HG03280 (cell line): ENCODE results near the gene ZP3.
"Not testable (repeated sequence)": the region's sequence is repeated elsewhere in the genome, so short reads cannot be mapped to it uniquely, and the experiment has no call there.

Experiments
- ATAC-seq: cut with Tn5 transposase; IDR thresholded peaks from one replicate; pipeline ENCODE4 v1.9.1; 2021; ENCODE audit warnings: mild to moderate bottlenecking, moderate library complexity; ENCODE audit not compliant: unreplicated experiment

Gene ZP3

GRCh38 chr7:76424413-76425111, at the start of gene ZP3:
ZP3 (plus strand) TSS chr7:76424950; CDS start chr7:76424965, 15 bp downstream.
- ATAC-seq, result peak; percentile 50

DNA sequence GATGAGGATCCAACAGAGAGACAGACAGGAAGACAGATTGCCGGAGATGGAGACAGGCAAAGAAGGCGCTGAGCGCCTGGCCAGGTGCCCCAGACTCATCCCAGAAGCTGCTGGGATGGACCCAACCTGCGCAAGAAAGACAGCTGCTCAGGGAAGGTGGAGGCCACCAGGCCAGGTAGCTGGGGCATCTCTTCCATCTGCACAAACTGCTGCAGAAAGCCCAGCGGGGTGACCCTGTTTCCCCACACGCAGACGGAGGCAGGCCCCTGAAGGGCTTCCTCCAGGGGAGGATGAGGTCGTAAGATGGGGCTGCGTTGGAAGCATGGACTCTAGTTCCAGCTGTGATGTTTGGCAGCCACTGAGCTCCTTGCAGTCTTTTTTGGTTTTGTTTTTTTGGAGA, 49.5 kb upstream of the ZP3 start:
- no peak for ATAC-seq

- no peak for ATAC-seq
These were observed 47.4 kb upstream of the ZP3 start for GRCh38 chr7:76377186-76377918.

DNA sequence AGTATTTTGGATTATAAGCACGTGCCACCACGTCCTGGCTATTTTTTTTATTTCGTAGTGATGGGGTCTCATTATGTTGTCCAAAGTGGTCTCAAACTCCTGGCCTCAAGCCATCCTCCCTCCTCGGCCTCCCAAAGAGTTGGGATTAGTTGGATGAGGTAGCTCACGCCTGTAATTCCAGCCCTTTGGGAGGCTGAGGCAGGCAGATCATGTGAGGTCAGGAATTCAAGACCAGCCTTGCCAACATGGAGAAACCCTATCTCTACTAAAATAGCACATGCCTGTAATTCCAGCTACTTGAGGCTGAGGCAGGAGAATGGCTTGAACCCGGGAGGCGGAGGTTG, 44.2 kb upstream of the ZP3 start:
- ATAC-seq, result no peak

GRCh38 chr7:76381814-76382213, 42.9 kb upstream of the ZP3 start:
- ATAC-seq, result no peak

- ATAC-seq, result no peak
These were observed 41.4 kb upstream of the ZP3 start for GRCh38 chr7:76383089-76383944.

DNA sequence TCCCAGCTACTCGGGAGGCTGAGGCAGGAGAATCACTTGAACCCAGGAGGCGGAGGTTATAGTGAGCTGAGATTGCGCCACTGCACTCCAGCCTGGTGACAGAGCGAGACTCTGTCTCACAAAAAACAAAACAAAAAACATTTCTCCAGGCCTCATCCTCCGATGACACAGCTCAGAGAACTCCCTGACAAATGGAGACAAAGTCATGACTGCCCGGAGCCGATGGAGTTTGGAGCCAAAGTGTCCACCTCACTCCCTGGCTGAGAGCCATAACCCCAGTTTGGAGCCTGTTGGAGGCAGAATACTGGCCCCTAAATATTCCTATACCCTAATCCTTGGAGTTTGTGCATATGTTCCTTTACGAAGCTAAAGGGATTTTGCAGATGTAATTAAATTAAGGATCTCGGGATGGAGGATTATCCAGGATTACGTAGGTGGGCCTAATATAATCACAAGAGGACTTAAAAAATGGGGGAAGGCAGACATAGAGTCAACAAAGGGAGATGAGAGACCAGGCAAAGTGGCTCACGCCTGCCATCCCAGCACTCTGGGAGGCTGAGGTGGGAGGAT, 38.0 kb upstream of the ZP3 start:
- ATAC-seq, result no peak

DNA sequence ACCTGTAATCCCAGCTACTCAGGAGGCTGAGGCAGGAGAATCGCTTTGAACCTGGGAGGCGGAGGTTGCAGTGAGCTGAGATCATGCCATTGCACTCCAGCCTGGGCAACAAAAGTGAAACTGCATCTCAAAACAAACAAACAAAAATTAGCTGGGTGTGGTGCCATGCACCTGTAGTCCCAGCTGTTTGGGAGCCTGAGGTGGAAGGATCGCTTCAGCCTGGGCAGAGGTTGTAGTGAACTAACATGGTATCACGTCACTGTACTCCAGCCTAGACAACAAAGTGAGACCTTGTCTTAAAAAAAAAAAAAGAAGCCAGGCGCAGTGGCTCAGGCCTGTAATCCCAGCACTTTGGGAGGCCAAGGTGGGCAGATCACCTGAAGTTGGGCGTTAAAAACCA, 37.0 kb upstream of the ZP3 start:
- not testable (repeated sequence) for ATAC-seq

DNA sequence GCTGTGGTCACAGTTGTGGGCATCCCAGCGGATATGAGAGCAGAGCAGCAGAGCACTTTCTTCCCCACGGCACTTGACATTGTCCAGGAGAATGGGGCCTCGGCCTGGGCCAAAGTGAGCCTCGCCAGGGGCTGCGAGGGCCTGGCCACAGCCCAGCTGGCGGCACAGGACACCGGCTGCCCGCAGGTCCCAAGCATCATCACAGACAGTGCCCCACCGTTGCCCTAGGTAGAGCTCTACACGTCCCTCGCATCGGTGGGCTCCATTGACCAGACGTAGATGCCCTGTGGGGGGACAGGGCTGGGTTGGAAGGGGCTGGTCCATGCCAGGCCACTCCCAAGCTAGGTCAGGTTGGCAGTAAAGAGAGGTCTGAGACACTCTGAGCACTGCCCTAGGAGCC, 34.7 kb upstream of the ZP3 start:
- ATAC-seq, result no peak

- ATAC-seq, result no peak
These were observed 32.1 kb upstream of the ZP3 start for GRCh38 chr7:76392531-76393115.

GRCh38 chr7:76393116-76394031, 31.4 kb upstream of the ZP3 start:
- peak; percentile 89 for ATAC-seq

DNA sequence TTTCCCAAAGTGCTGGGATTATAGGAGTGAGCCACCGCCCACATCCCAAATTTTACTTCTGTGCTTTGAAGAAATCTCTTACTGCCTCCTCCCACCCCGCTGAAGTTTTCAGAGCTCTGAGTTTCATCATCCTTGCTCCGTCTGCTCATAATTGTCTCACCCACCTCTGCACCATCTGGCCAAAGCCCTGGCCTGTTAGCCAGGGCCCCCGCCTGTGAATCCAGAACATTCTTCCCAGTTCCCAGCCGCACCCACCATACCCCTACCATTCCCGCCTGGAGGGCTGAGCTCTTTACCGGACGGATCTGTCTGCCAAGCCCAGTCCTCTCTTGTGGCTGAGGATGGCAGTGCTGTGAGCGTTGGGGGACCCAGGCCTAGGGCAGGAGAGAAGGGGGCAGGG, 29.8 kb upstream of the ZP3 start:
- no peak for ATAC-seq

DNA sequence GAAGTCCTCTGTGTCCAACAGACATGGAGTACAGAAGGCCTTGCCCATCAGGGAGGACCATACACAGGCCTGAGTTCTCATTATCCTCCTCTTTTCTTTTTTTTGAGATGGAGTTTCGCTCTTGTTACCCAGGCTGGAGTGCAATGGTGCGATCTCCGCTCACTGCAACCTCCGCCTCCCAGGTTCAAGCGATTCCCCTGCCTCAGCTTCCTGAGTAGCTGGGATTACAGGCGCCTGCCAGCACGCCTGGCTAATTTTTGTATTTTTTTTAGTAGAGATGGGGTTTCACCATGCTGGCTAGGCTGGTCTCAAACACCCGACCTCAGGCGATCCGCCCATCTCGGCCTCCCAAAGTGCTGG, 29.2 kb upstream of the ZP3 start:
- not testable (repeated sequence) for ATAC-seq

GRCh38 chr7:76395965-76396726, 28.6 kb upstream of the ZP3 start:
- no peak for ATAC-seq

DNA sequence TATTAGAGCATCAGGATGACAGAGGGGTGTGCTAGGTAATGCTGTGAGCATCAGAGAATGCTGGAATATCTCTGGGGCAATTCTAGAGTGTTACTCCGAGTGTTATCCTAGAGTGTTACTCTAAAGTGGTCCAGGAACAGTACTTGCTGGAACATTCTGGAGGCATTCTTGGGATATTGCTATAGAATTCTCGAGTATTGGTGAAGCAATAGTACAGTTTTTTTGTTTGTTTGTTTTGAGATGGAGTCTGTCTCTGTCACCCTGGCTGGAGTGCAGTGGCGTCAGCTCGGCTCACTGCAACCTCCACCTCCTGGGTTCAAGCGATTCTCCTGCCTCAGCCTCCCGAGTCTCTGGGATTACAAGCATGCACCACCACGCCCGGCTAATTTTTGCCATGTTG, 27.9 kb upstream of the ZP3 start:
- no peak for ATAC-seq

DNA sequence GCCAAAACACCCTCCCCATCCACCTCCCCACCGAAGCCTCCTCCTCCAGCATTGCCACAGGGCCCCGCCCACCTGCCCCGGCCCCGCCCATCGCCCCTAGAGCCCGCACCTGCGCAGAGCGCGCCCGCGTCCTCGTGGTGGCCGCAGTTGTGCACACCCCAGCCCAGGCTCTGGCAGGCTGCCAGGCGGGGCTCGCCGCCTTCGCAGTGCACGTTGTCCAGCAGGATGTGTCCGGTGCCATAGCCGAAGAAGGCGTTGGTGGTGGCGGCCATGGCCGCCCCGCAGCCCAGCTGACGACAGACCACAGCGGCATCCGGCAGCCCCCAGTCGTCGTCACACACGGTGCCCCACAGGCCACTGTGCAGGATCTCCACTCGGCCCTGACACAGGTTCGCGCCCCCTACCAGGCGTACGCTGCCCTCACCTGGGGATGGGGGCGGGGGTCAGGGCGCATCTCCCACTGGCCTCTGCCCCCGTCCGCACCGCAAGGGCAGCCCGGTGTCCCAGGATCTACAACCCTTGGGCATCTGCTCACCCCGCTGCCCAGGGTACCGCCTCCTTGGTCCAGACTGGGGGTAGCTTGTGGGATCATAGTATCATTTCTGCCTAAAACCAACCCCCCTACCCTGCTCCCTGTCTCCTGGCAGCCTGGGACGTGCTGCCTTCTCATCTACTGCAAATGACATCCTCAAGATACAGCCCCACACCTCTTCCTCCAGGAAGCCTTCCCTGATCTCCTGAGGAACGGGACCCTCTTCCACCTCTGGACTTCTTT, 27.2 kb upstream of the ZP3 start:
- ATAC-seq, result peak; percentile 33

DNA sequence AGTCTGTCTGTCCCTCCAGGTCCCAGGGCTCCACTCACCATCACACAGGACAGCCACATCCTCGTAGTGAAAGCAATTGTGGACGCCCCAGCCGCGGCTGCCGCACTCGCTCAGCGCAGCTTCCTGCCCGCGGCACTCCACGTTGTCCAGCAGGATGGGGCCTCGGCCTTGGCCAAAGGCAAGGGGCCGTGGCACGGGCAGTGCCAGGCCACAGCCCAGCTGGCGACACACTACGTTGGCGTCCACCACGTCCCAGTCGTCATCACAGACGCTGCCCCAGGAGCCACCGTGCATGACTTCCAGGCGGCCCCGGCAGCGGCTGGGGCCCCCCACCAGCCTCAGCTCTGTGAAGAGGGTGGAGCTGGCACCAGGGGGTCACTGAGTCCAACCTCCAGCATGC, 24.5 kb upstream of the ZP3 start:
- ATAC-seq, result no peak

- not testable (repeated sequence) for ATAC-seq
These were observed 21.7 kb upstream of the ZP3 start for GRCh38 chr7:76403097-76403496.
